DND-41 (cell line): ENCODE results near the gene RTP2.

ENCODE experiments used
- CTCF ChIP-seq: IDR thresholded peaks from 2 replicates; pipeline ENCODE4 v1.5.1; 2012; ENCODE audit warnings: borderline replicate concordance, low read length, moderate library complexity, mild to moderate bottlenecking; ENCODE audit not compliant: poor library complexity, severe bottlenecking; ENCODE audit errors: extremely low read depth
- EZH2 ChIP-seq: IDR thresholded peaks from 3 replicates; pipeline ENCODE4 v1.6.1; 2012; ENCODE audit warnings: borderline replicate concordance, low read depth, mild to moderate bottlenecking, moderate library complexity, low read length, inconsistent platforms; ENCODE audit not compliant: severe bottlenecking

GRCh38 chr3:187744169-187745151 is 42.1 kb upstream of the RTP2 start:
- TF ChIP-seq CTCF (no peak), EZH2 (no peak)
